ENCODE data around the gene AMBP.

Gene AMBP

GRCh38 chr9:114029311-114030170, 48.6 kb downstream of the AMBP start:
- no peak for DNase-seq

GRCh38 chr9:114028646-114029045, 49.5 kb downstream of the AMBP start:
- DNase-seq = no peak

- no peak for DNase-seq
Observed at GRCh38 chr9:114027863-114028465, 50.1 kb downstream of the AMBP start.

GRCh38 chr9:114027159-114027862, 50.8 kb downstream of the AMBP start:
- DNase-seq = no peak

- no peak for DNase-seq
Observed at GRCh38 chr9:114026335-114026734, 51.8 kb downstream of the AMBP start.

- no peak for DNase-seq
Observed at GRCh38 chr9:114025760-114026159, 52.3 kb downstream of the AMBP start.

- no peak for DNase-seq
Observed at GRCh38 chr9:114025196-114025753, 52.8 kb downstream of the AMBP start.

- DNase-seq = no peak
Observed at GRCh38 chr9:114023961-114024360, 54.1 kb downstream of the AMBP start.

- no peak for DNase-seq
Observed at GRCh38 chr9:114021578-114021977, 56.5 kb downstream of the AMBP start.

- DNase-seq = no peak
Observed at GRCh38 chr9:114017741-114018715, 60.1 kb downstream of the AMBP start.

GRCh38 chr9:114016629-114017423, 61.3 kb downstream of the AMBP start:
- DNase-seq = no peak

GRCh38 chr9:114016101-114016500, 62.0 kb downstream of the AMBP start:
- DNase-seq = no peak

- DNase-seq = no peak
Observed at GRCh38 chr9:114015607-114016006, 62.5 kb downstream of the AMBP start.

- no peak for DNase-seq
Observed at GRCh38 chr9:114014044-114014443, 64.1 kb downstream of the AMBP start.

- DNase-seq = no peak
Observed at GRCh38 chr9:114012126-114012525, 66.0 kb downstream of the AMBP start.

- no peak for DNase-seq
Observed at GRCh38 chr9:114011313-114011712, 66.8 kb downstream of the AMBP start.

Data from stimulated activated CD4-positive, alpha-beta T cell treated with anti-CD3 and anti-CD28 coated beads, Interleukin-15, amount 100 ng/mL, for 24 hours (primary cell).